ENCODE measurements around the gene EFNA5.

Gene EFNA5

GRCh38 chr5:107670932-107671741, at the start of gene EFNA5:
TSS of gene EFNA5 (minus strand) at chr5:107670937.
- no peak for TF ChIP-seq CTCF (IDR thresholded peaks at IDR 0.05; ENCODE audit: low read depth, low read length)
- in situ Hi-C loops (cut with HindIII; ENCODE audit: low sequenced_read_pairs) = no loop called here
- H3K4me3 ChIP-seq (ENCODE audit: low read depth, low read length) = peak within 1 kb of the TSS; percentile 66
- DNase-seq (ENCODE audit: low read depth, low spot score) = peak; percentile 72

GRCh38 chr5:107719034-107719606, 48.4 kb upstream of the EFNA5 start:
- no peak overlapping the region for H3K4me3 ChIP-seq (ENCODE audit: low read depth, low read length)
- in situ Hi-C loops (cut with HindIII; ENCODE audit: low sequenced_read_pairs) = no loop called here
- TF ChIP-seq CTCF (IDR thresholded peaks at IDR 0.05; ENCODE audit: low read depth, low read length) = no peak
- no peak for DNase-seq (ENCODE audit: low read depth, low spot score)

- in situ Hi-C loops (cut with HindIII; ENCODE audit: low sequenced_read_pairs) = no loop called here
- no peak for DNase-seq (ENCODE audit: low read depth, low spot score)
- H3K4me3 ChIP-seq (ENCODE audit: low read depth, low read length) = no peak overlapping the region
- TF ChIP-seq CTCF (IDR thresholded peaks at IDR 0.05; ENCODE audit: low read depth, low read length) = no peak
These were observed 47.1 kb upstream of the EFNA5 start for GRCh38 chr5:107717816-107718215.

GRCh38 chr5:107713228-107713627, 42.5 kb upstream of the EFNA5 start:
- no peak for TF ChIP-seq CTCF (IDR thresholded peaks at IDR 0.05; ENCODE audit: low read depth, low read length)
- DNase-seq (ENCODE audit: low read depth, low spot score) = no peak
- no peak overlapping the region for H3K4me3 ChIP-seq (ENCODE audit: low read depth, low read length)
- in situ Hi-C loops (cut with HindIII; ENCODE audit: low sequenced_read_pairs) = no loop called here

- no peak overlapping the region for H3K4me3 ChIP-seq (ENCODE audit: low read depth, low read length)
- DNase-seq (ENCODE audit: low read depth, low spot score) = no peak
- TF ChIP-seq CTCF (IDR thresholded peaks at IDR 0.05; ENCODE audit: low read depth, low read length) = no peak
- in situ Hi-C loops (cut with HindIII; ENCODE audit: low sequenced_read_pairs) = no loop called here
These were observed 41.7 kb upstream of the EFNA5 start for GRCh38 chr5:107712359-107712870.

- no peak for TF ChIP-seq CTCF (IDR thresholded peaks at IDR 0.05; ENCODE audit: low read depth, low read length)
- peak overlapping the region; percentile 22 for H3K4me3 ChIP-seq (ENCODE audit: low read depth, low read length)
- in situ Hi-C loops (cut with HindIII; ENCODE audit: low sequenced_read_pairs) = no loop called here
- peak; percentile 69 for DNase-seq (ENCODE audit: low read depth, low spot score)
These were observed 34.8 kb upstream of the EFNA5 start for GRCh38 chr5:107705402-107706014.
